Measurements from ENCODE around the gene LARP4B. TPM values are rescaled to one million over a fixed set of nuclear protein-coding genes. Genes with fewer than 3 reads are reported as not detected.
A peak's percentile ranks its signal among the peaks of the same experiment; 100 is the strongest.

Gene LARP4B
- total and polyA plus RNA-seq, 4 donors = 5.5 to 20.4 (median 12.1) TPM

DNA sequence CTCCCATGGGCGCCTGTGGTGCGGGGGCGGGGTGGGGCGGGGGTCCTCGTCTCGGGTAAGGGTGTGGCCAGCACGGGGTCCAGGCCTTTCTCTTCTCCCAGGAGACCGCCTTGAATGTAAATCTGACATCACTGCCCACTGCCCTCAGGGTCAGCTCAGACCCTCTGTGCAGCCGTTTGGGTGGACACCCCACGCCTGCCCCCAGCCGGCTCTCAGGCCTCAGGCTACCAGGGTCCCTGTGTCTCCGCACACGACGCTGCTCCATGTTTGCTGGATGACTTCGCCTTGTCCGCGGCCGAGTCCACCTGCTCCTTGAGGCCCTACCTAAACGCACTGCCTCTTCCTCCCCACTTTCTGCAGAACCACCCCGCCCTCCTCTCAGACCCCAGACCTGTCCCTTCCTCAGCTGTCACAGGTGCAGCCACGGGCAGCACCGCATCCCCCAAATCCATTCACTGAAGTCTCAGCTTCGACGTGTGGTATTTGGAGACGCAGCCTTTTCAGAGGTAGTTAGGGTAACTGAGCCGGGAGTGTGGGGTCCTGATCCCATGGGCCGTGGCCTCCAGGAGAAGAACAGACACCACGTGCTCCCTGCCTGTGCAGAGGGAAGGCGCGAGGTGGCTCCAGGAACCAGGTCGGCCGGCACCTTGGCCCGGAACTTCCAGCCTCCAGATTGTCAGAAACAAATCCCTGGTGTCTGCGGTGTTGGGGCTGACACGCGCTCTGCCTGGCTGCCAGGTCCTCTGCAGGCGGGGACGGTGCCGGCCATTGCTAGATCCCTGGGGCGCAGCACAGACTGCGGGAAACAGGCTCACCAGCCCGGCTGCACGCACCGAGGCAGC is 144.7 kb downstream of the LARP4B start:
- H3K36me3 ChIP-seq (ENCODE audit: control insufficient read depth in 4 of 4, insufficient read depth in 3 of 4, low read depth in 1 of 4, low read length in 3 of 4) = no peaks in the 10 kb centered on the region
- no peak for DNase-seq (ENCODE audit: low spot score)
- H3K9ac ChIP-seq (ENCODE audit: low read depth in 1 of 2, low read length in 2 of 2) = no peak overlapping the region
- TF ChIP-seq TAF1 (conservative IDR thresholded peaks at IDR 0.05) (no peak), SP1 (IDR thresholded peaks at IDR 0.05) (no peak), NR2F2 (IDR thresholded peaks at IDR 0.05) (no peak)
- TF ChIP-seq, protein P1, sequence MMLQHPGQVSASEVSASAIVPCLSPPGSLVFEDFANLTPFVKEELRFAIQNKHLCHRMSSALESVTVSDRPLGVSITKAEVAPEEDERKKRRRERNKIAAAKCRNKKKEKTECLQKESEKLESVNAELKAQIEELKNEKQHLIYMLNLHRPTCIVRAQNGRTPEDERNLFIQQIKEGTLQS (IDR thresholded peaks at IDR 0.05) = no peak
- WGBS = 92% methylated on average over 44 of the region's 44 CpGs
- H3K4me1 ChIP-seq (ENCODE audit: control insufficient read depth in 4 of 4, insufficient read depth in 4 of 4, low read length in 3 of 4) = peaks cover 2 to 19% (median 12%) of the 10 kb centered on the region in 4 donors
- no peaks in the 10 kb centered on the region for H3K27me3 ChIP-seq (ENCODE audit: control insufficient read depth in 4 of 4, insufficient read depth in 4 of 4, low read length in 3 of 4)
- no peak overlapping the region for H3K27ac ChIP-seq (ENCODE audit: low read depth in 1 of 2, low read length in 2 of 2)
- no peaks in the 10 kb centered on the region for H3K9me3 ChIP-seq (ENCODE audit: control insufficient read depth in 4 of 4, low read length in 3 of 4)
- no peak overlapping the region for H3K4me3 ChIP-seq (ENCODE audit: low read depth in 1 of 3, low read length in 3 of 3)

DNA sequence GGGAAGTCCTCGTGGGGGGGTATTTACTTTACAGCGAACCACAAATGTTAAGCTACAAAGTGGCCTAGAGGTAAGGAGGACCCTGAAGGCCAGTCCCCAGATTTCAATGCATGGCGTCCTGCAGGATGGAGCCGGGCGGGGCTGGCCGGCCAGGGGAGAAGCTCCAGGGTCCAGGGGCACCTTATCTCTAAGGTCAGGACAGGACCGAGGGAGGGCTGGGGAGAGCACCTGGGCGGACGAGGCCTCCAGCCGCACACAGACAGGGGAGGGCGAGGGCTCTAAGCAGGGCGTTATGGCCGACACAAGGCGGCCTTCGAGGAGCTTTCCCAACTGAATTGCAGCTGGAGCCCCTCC is 145.7 kb downstream of the LARP4B start:
- peak; percentile 31 for DNase-seq (ENCODE audit: low spot score)
- Histone ChIP-seq H3K27me3 (ENCODE audit: control insufficient read depth in 4 of 4, insufficient read depth in 4 of 4, low read length in 3 of 4) (no peaks in the 10 kb centered on the region), H3K4me3 (ENCODE audit: low read depth in 1 of 3, low read length in 3 of 3) (no peak overlapping the region), H3K36me3 (ENCODE audit: control insufficient read depth in 4 of 4, insufficient read depth in 3 of 4, low read depth in 1 of 4, low read length in 3 of 4) (no peaks in the 10 kb centered on the region), H3K9me3 (ENCODE audit: control insufficient read depth in 4 of 4, low read length in 3 of 4) (no peaks in the 10 kb centered on the region), H3K9ac (ENCODE audit: low read depth in 1 of 2, low read length in 2 of 2) (no peak overlapping the region), H3K27ac (ENCODE audit: low read depth in 1 of 2, low read length in 2 of 2) (no peak overlapping the region), H3K4me1 (ENCODE audit: control insufficient read depth in 4 of 4, insufficient read depth in 4 of 4, low read length in 3 of 4) (peaks cover 2 to 19% (median 12%) of the 10 kb centered on the region in 4 donors)
- TF ChIP-seq RAD21 (IDR thresholded peaks at IDR 0.05) = no peak
- no peak for TF ChIP-seq HNF4G (IDR thresholded peaks at IDR 0.05)
- TF ChIP-seq, protein P2, sequence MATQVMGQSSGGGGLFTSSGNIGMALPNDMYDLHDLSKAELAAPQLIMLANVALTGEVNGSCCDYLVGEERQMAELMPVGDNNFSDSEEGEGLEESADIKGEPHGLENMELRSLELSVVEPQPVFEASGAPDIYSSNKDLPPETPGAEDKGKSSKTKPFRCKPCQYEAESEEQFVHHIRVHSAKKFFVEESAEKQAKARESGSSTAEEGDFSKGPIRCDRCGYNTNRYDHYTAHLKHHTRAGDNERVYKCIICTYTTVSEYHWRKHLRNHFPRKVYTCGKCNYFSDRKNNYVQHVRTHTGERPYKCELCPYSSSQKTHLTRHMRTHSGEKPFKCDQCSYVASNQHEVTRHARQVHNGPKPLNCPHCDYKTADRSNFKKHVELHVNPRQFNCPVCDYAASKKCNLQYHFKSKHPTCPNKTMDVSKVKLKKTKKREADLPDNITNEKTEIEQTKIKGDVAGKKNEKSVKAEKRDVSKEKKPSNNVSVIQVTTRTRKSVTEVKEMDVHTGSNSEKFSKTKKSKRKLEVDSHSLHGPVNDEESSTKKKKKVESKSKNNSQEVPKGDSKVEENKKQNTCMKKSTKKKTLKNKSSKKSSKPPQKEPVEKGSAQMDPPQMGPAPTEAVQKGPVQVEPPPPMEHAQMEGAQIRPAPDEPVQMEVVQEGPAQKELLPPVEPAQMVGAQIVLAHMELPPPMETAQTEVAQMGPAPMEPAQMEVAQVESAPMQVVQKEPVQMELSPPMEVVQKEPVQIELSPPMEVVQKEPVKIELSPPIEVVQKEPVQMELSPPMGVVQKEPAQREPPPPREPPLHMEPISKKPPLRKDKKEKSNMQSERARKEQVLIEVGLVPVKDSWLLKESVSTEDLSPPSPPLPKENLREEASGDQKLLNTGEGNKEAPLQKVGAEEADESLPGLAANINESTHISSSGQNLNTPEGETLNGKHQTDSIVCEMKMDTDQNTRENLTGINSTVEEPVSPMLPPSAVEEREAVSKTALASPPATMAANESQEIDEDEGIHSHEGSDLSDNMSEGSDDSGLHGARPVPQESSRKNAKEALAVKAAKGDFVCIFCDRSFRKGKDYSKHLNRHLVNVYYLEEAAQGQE (IDR thresholded peaks at IDR 0.05) = no peak
- TF ChIP-seq, protein P3, sequence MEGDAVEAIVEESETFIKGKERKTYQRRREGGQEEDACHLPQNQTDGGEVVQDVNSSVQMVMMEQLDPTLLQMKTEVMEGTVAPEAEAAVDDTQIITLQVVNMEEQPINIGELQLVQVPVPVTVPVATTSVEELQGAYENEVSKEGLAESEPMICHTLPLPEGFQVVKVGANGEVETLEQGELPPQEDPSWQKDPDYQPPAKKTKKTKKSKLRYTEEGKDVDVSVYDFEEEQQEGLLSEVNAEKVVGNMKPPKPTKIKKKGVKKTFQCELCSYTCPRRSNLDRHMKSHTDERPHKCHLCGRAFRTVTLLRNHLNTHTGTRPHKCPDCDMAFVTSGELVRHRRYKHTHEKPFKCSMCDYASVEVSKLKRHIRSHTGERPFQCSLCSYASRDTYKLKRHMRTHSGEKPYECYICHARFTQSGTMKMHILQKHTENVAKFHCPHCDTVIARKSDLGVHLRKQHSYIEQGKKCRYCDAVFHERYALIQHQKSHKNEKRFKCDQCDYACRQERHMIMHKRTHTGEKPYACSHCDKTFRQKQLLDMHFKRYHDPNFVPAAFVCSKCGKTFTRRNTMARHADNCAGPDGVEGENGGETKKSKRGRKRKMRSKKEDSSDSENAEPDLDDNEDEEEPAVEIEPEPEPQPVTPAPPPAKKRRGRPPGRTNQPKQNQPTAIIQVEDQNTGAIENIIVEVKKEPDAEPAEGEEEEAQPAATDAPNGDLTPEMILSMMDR (IDR thresholded peaks at IDR 0.05; ENCODE audit: low read depth, low read length, missing input control) = no peak
- TF ChIP-seq, protein P1 (IDR thresholded peaks at IDR 0.05) = no peak
- 79% methylated on average over 15 of the region's 15 CpGs for WGBS
